Caco-2 (cell line): ENCODE data around the gene AP3D1. TPM values are rescaled to one million over a fixed set of nuclear protein-coding genes. Genes with fewer than 3 reads are reported as not detected.

Experiments
- BruUV-seq: library from RNA; stranded (reverse); fragments of 400-500 nt; replicated peaks from 2 replicates; lab custom pipeline; 2021; lab: Mats Ljungman, UMichigan
- CTCF ChIA-PET: fragments of 300-600 bp; sonication (Branson Sonifier 250); formaldehyde crosslinking; loops from one replicate; lab custom pipeline; 2022; ENCODE audit warnings: antibody characterized with exemption; lab: Charles Lee
- POLR2A ChIA-PET: fragments of 300-600 bp; sonication (Branson Sonifier 250); formaldehyde crosslinking; loops from one replicate; lab custom pipeline; 2022; ENCODE audit warnings: antibody characterized with exemption; lab: Charles Lee
- DNase-seq, 2 experiments: peaks; one replicate each; pipeline versions ENCODE4 v3.0.0 to v3.0.0-alpha.2; 2020 to 2022
- H3K27me3 ChIP-seq: replicated peaks from 2 replicates; pipeline ENCODE4 v1.6.0; 2011; ENCODE audit warnings: low read length; ENCODE audit not compliant: control insufficient read depth, insufficient read depth
- H3K36me3 ChIP-seq: 2 replicates; pipeline ENCODE4 v1.5.1; 2011; ENCODE audit warnings: low read length; ENCODE audit not compliant: control insufficient read depth, insufficient read depth
- H3K4me1 ChIP-seq: fragments of 250-450 bp; sonication (Bioruptor Pico); 2 replicates; pipeline ENCODE4 v1.5.1; 2020; ENCODE audit warnings: mild to moderate bottlenecking
- H3K4me3 ChIP-seq: 2 replicates; pipeline ENCODE4 v1.5.1; 2011; ENCODE audit warnings: low read depth, mild to moderate bottlenecking, control low read depth, low read length
- H3K9me3 ChIP-seq: fragments of 250-450 bp; sonication (Bioruptor Pico); 2 replicates; pipeline ENCODE4 v1.5.1; 2020; ENCODE audit warnings: mild to moderate bottlenecking, moderate library complexity
- H3K27ac Mint-ChIP-seq: one replicate; pipeline ENCODE4 v1.8.0; 2022; ENCODE audit warnings: mixed read lengths; ENCODE audit not compliant: unreplicated experiment
- H3K27me3 Mint-ChIP-seq: one replicate; pipeline ENCODE4 v1.8.0; 2022; ENCODE audit warnings: mixed read lengths; ENCODE audit not compliant: insufficient read depth, unreplicated experiment
- H3K36me3 Mint-ChIP-seq: one replicate; pipeline ENCODE4 v1.8.0; 2022; ENCODE audit warnings: mild to moderate bottlenecking, mixed read lengths; ENCODE audit not compliant: insufficient read depth, unreplicated experiment
- H3K4me1 Mint-ChIP-seq: one replicate; pipeline ENCODE4 v1.8.0; 2022; ENCODE audit warnings: low read depth, mixed read lengths; ENCODE audit not compliant: unreplicated experiment
- H3K4me3 Mint-ChIP-seq: one replicate; pipeline ENCODE4 v1.8.0; 2022; ENCODE audit warnings: mild to moderate bottlenecking, moderate library complexity, mixed read lengths; ENCODE audit not compliant: unreplicated experiment
- H3K9me3 Mint-ChIP-seq: one replicate; pipeline ENCODE4 v1.8.0; 2022; ENCODE audit warnings: mixed read lengths; ENCODE audit not compliant: unreplicated experiment
- intact Hi-C: fragments of 100-400 bp; cut with micrococcal nuclease; formaldehyde crosslinking; loops from one replicate; pipeline ENCODE4 v1.10.0; 2022; ENCODE audit not compliant: unreplicated experiment
- total RNA-seq: library from RNA; stranded (reverse); gene quantifications from 2 replicates; pipeline ENCODE4 v1.2.3, GENCODE V29; 2022
- TF ChIP-seq, protein P1 (sequence below), 2 experiments: fragments of 200-600 bp in 1 of 2; IDR thresholded peaks; 1 replicate in 1 of 2; 2 replicates in 1 of 2; pipeline versions ENCODE4 v1.5.1 to v1.8.0; 2011 to 2022; ENCODE audit warnings: antibody characterized with exemption in 1 of 2, control low read depth in 1 of 2, inconsistent platforms in 1 of 2, low read depth in 1 of 2, low read length in 1 of 2, mild to moderate bottlenecking in 1 of 2, moderate library complexity in 1 of 2; ENCODE audit not compliant: insufficient read depth in 1 of 2, severe bottlenecking in 1 of 2, unreplicated experiment in 1 of 2

The AP3D1 gene
- total RNA-seq, 1 experiment from 2014 or later, result 151 TPM

DNA sequence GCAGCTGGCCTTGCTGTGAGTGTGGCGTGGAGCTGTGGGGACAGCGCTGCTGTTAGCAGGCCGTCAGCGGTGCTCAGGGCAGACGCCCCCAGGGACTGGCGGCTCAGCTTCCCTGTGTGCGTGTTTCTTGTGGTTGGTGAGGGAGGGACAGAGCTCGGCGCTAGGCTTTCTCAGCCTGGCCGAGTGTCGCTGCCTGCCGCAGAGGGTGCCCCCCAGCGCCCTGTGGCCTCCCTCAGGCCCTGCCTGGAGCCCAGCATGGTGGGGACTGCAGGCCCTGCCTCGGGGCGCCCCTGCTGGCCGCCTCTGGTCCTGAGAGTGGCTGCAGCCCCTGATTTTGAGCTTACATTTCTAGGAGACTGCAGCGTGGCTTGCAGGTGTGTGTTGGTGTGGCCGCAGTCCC is 47.8 kb upstream of the AP3D1 start:
- ChIA-PET CTCF (no interaction called here), POLR2A (no interaction called here)
- 0 out of 2 replicates have a peak, but pooled peaks cover 1% of the 10 kb centered on the region for H3K36me3 ChIP-seq
- intact Hi-C loops, result no loop called here
- H3K4me1 ChIP-seq, result no peaks in the 10 kb centered on the region
- no peaks in the 10 kb centered on the region for H3K27me3 ChIP-seq
- no TSS peak for BruUV-seq
- Mint-ChIP-seq H3K27me3 (no peaks in the 10 kb centered on the region), H3K9me3 (no peaks in the 10 kb centered on the region), H3K4me3 (no peak overlapping the region), H3K4me1 (no peaks in the 10 kb centered on the region), H3K27ac (no peak overlapping the region), H3K36me3 (peaks cover 45% of the 10 kb centered on the region)
- TF ChIP-seq, protein P1, sequence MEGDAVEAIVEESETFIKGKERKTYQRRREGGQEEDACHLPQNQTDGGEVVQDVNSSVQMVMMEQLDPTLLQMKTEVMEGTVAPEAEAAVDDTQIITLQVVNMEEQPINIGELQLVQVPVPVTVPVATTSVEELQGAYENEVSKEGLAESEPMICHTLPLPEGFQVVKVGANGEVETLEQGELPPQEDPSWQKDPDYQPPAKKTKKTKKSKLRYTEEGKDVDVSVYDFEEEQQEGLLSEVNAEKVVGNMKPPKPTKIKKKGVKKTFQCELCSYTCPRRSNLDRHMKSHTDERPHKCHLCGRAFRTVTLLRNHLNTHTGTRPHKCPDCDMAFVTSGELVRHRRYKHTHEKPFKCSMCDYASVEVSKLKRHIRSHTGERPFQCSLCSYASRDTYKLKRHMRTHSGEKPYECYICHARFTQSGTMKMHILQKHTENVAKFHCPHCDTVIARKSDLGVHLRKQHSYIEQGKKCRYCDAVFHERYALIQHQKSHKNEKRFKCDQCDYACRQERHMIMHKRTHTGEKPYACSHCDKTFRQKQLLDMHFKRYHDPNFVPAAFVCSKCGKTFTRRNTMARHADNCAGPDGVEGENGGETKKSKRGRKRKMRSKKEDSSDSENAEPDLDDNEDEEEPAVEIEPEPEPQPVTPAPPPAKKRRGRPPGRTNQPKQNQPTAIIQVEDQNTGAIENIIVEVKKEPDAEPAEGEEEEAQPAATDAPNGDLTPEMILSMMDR (IDR thresholded peaks at IDR 0.05; ENCODE audit: insufficient read depth in 1 of 2, low read depth in 1 of 2, low read length in 1 of 2, severe bottlenecking in 1 of 2, unreplicated experiment in 1 of 2), result no peak
- no peak for DNase-seq
- H3K4me3 ChIP-seq, result no peak overlapping the region
- no peaks in the 10 kb centered on the region for H3K9me3 ChIP-seq

DNA sequence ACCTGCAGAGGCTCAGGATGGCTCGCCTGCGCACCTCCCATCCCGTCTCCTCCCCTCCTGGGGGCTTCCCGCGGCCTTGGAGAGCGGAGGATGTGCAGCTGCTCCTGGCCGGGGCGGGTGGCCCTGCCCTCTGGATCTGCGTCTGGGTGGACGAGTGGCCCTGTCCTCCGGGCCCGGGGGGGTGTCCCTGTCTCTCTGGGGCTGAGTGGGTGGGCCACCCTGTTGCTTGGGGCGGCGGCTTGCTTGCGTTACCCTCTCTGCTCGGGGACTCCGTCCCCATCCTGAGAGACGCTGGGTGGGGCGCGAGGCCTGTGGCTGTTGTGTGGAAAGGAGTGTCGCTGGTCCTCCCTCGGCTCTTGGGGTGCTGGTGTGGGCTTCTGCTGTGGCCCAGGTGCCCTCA is 47.0 kb upstream of the AP3D1 start:
- BruUV-seq, result no TSS peak
- POLR2A ChIA-PET, result no interaction called here
- no peak for DNase-seq
- Mint-ChIP-seq H3K27ac (peak overlapping the region; percentile 29), H3K36me3 (peaks cover 43% of the 10 kb centered on the region), H3K4me1 (no peaks in the 10 kb centered on the region), H3K27me3 (no peaks in the 10 kb centered on the region), H3K9me3 (no peaks in the 10 kb centered on the region), H3K4me3 (no peak overlapping the region)
- no peaks in the 10 kb centered on the region for H3K27me3 ChIP-seq
- TF ChIP-seq, protein P1 (IDR thresholded peaks at IDR 0.05; ENCODE audit: insufficient read depth in 1 of 2, low read depth in 1 of 2, low read length in 1 of 2, severe bottlenecking in 1 of 2, unreplicated experiment in 1 of 2), result no peak
- 0 out of 2 replicates have a peak, but pooled peaks cover 1% of the 10 kb centered on the region for H3K36me3 ChIP-seq
- no peak overlapping the region for H3K4me3 ChIP-seq
- no peaks in the 10 kb centered on the region for H3K4me1 ChIP-seq
- CTCF ChIA-PET, result no interaction called here
- intact Hi-C loops, result no loop called here
- H3K9me3 ChIP-seq, result no peaks in the 10 kb centered on the region

DNA sequence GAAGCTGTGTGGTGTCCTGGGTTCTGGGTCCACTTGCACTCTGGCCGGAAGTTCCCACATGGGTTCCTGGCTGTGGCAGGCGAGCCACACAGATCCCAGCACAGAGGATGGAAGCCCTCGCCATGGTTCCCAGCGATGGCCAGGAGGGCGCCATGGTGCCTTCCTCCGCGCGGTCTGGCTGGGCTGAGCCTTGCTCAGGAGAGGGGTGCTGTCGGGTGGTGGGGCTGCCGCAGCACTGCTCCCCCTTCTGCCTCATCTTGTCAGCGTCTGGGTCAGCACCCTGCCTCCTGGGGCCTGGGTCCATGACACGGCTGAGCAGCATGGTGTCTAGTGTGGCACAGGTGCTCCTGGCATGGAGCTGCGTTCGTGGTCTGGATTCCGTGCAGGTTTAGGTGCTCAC is 45.9 kb upstream of the AP3D1 start:
- Mint-ChIP-seq H3K27ac (no peak overlapping the region), H3K4me1 (no peaks in the 10 kb centered on the region)

More for the DNA sequence above, 45.9 kb upstream of the AP3D1 start:
- BruUV-seq, result no TSS peak
- no peak overlapping the region for H3K4me3 Mint-ChIP-seq
- Histone ChIP-seq H3K4me3 (no peak overlapping the region), H3K36me3 (peaks cover 1% of the 10 kb centered on the region; the same call in 1 of the 2 replicates), H3K27me3 (no peaks in the 10 kb centered on the region), H3K4me1 (no peaks in the 10 kb centered on the region), H3K9me3 (no peaks in the 10 kb centered on the region)
- ChIA-PET POLR2A (no interaction called here), CTCF (no interaction called here)
- intact Hi-C loops, result no loop called here
- TF ChIP-seq, protein P1 (IDR thresholded peaks at IDR 0.05; ENCODE audit: insufficient read depth in 1 of 2, low read depth in 1 of 2, low read length in 1 of 2, severe bottlenecking in 1 of 2, unreplicated experiment in 1 of 2), result no peak
- H3K27me3 Mint-ChIP-seq, result no peaks in the 10 kb centered on the region
- DNase-seq, result no peak
- no peaks in the 10 kb centered on the region for H3K9me3 Mint-ChIP-seq
- peaks cover 47% of the 10 kb centered on the region for H3K36me3 Mint-ChIP-seq
